Measurements from ENCODE around the gene CNKSR3.

CNKSR3 gene

GRCh38 chr6:154528310-154528915, 17.9 kb upstream of the CNKSR3 start:
- TF ChIP-seq, protein P1, sequence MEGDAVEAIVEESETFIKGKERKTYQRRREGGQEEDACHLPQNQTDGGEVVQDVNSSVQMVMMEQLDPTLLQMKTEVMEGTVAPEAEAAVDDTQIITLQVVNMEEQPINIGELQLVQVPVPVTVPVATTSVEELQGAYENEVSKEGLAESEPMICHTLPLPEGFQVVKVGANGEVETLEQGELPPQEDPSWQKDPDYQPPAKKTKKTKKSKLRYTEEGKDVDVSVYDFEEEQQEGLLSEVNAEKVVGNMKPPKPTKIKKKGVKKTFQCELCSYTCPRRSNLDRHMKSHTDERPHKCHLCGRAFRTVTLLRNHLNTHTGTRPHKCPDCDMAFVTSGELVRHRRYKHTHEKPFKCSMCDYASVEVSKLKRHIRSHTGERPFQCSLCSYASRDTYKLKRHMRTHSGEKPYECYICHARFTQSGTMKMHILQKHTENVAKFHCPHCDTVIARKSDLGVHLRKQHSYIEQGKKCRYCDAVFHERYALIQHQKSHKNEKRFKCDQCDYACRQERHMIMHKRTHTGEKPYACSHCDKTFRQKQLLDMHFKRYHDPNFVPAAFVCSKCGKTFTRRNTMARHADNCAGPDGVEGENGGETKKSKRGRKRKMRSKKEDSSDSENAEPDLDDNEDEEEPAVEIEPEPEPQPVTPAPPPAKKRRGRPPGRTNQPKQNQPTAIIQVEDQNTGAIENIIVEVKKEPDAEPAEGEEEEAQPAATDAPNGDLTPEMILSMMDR (IDR thresholded peaks at IDR 0.05; ENCODE audit: extremely low read depth, missing control alignments): no peak
- no peak for DNase-seq (ENCODE audit: low spot score)

GRCh38 chr6:154526996-154527395, 16.5 kb upstream of the CNKSR3 start:
- DNase-seq (ENCODE audit: low spot score): no peak
- TF ChIP-seq, protein P1 (IDR thresholded peaks at IDR 0.05; ENCODE audit: extremely low read depth, missing control alignments): no peak

DNA sequence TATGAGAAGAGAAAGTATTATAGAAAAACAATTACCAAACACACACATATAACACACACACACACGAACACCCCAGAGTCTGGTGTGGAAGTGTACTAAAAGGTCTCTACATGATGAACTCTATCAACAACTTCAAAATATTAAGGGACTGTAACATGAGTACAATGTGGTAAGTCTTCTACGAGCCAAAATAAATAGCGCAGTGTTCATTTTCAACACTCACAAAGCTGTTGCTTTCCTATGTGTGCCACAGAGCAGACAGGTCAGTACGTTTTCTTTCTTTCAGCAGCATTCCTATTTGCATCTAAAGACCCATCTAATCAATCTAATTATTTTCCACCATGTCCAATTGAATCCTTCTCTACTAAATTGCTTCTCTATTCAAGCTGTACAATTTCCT, 12.1 kb upstream of the CNKSR3 start:
- no peak for DNase-seq (ENCODE audit: low spot score)
- TF ChIP-seq, protein P1 (IDR thresholded peaks at IDR 0.05; ENCODE audit: extremely low read depth, missing control alignments): no peak

DNA sequence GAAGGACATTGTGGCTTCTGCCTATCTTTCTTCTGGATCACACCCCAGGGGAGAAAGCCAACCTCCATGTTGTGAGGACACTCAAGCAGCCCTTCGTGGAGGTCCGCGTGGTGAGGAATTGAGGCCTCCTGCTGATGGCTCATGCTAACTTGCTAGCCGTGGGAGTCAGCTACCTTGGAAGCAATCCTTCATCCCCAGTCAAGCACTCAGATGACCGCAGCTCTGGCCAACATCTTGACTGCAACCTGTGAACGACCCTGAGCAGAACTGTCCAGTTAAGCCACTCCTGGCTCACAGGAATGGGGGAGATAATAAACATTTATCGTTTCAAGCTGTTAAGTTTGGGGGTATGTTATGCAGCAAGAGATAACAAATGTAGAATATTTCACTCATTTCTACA, 10.9 kb upstream of the CNKSR3 start:
- TF ChIP-seq, protein P1 (IDR thresholded peaks at IDR 0.05; ENCODE audit: extremely low read depth, missing control alignments): no peak

GRCh38 chr6:154520280-154520679, 9.8 kb upstream of the CNKSR3 start:
- no peak for DNase-seq (ENCODE audit: low spot score)
- TF ChIP-seq, protein P1 (IDR thresholded peaks at IDR 0.05; ENCODE audit: extremely low read depth, missing control alignments): no peak

More for the DNA sequence above, 10.9 kb upstream of the CNKSR3 start:
- no peak for DNase-seq (ENCODE audit: low spot score)

GRCh38 chr6:154518396-154518795, 7.9 kb upstream of the CNKSR3 start:
- no peak for DNase-seq (ENCODE audit: low spot score)

DNA sequence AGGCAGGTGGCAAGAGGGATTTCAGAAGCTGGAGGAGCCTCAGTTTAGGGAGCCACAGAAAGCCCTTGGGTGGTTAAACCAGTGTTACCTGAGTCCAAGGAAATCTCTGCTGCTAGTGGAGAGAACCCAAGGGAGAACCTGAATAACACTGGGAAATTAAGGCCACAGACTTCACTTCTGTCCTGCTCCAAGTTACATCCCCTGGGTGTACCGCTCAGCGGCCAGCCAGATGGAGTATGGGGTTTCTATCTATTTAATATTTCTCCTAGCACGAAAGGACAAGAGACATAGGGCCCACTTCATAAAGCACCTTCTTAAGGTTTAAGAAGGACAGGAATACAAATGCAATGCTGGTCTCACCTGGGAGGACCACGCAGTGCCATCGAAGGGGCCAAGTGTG, 5.8 kb upstream of the CNKSR3 start:
- TF ChIP-seq, protein P1 (IDR thresholded peaks at IDR 0.05; ENCODE audit: extremely low read depth, missing control alignments): no peak
- DNase-seq (ENCODE audit: low spot score): no peak

More at GRCh38 chr6:154518396-154518795, 7.9 kb upstream of the CNKSR3 start:
- TF ChIP-seq, protein P1 (IDR thresholded peaks at IDR 0.05; ENCODE audit: extremely low read depth, missing control alignments): no peak
